HPDE6-E6E7 (cell line): ENCODE data around the gene NUDT1.
A peak's percentile ranks its signal among the peaks of the same experiment; 100 is the strongest.

ENCODE experiments used
- DNase-seq: peaks from one replicate; pipeline ENCODE4 v3.0.0; 2011; ENCODE audit warnings: missing footprints; ENCODE audit errors: extremely low spot score

The NUDT1 gene

DNA sequence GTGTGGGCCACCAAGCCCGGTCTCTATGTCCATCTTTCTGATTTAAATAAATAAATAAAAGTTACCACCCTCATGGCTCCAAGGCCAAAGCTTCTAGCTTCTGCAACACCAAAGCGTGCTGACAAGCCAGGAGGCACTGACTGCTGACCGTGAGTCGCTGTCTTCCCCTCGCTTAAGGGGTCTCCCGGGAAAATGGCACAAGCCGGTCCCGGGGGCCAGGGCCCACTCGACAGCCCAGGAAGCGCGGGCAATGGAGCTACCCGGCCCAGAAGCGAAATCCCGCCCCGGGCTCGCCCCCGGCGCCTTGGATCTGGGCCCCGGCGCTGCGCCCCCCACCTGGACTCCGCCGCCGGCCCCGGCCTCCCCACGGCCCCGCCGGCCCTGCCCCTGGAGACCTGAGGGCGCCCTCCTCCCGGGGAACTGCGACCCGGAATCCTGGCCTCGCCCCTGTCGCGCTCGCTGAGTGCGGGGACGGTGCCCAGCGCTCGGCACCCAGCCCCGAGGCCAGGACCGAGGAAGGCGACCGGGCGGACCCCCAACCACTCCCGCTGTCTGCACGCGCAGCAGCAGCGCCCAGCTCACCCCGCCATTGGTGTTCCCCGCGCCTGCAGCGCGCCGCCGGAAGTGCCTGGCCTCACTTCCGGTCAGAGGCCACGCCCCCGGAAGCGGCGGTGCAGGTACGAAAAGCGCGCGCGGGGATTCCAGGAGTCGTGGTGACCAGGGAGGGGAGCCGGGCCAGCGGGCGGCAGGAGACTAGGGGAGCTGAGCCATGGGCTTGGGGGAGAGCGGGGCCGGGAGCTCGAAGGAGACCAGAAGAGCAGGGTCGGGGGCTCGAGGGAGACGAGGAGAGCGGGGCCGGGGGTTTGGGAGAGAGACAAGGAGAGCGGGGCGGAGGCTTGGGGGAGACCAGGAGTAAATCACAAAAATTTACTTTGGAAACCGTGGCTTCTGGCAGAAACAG is at the start of gene NUDT1, which contains the start of gene MRM2:
NUDT1 (plus strand) TSS at position 647 of the 961 bp plus-strand sequence. CDS start 2,349 bp downstream, outside the sequence.
MRM2 (minus strand) TSS at position 626 of the 961 bp plus-strand sequence; CDS start at position 590, 36 bp downstream.
- peak; percentile 71 for DNase-seq

DNA sequence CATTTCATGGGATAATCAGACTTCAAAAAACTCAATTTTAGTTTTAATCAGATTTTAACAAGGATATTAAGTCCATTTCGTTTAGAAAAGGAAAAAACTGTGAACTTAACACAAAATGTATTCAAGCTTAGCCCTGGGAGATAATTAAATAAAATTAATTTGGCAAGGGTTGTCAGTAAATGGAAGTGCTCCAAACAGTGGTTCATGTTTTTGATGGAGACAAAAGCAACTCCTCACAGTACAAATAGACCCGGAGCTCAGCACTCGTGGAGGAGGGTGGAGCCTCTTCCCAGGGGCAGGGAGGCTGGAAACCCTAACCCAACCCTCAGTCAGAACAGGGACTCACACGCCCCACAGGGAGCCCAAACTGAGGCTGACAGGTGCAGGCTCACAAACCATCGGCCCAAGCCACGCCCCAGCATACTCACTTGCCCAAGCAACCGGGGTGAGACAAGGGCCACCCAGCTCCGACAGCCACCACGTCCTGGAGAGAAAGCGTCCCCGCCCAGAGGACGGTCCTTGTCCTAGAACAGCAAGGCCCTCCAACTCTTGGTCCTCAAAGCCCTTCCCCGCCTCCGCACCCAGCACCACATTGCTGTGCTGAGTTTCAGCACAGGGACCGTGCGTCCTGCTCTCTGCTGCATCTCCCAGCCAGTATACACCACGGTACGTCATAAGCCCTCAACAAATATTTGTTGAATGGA is 49.0 kb upstream of the NUDT1 start:
- no peak for DNase-seq

DNA sequence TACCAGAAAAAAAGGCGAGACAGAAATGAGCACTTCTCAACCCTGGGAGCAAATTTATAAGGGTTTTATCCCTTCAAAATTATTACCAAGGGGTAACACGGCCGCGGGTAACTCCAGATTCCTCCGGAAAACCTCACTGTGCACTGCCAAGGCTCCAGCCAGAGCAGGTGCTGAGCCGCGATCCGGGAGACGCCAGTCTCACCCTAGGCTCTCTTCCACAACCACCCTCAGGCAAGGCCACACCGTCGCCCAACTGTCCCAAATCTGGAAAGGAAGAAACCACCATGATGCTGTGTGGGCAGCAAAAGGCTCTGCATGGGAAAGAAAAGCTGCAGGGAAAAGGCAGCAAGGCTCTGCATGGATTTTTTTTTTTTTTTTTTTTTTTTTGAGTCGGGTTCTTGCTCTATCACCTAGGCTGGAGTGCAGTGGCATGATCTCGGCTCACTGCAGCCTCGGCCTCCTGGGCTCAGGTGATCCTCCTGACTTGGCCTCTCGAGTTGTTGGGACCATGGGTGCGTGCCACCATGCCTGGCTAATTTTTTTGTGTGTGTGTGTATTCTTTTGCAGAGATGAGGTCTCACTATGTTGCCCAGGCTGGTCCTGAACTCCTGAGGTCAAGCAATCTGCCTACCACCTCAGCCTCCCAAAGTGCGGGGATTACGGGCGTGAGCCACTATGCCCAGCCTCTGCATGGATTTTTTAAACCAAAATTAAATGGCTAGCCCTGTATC is 48.3 kb upstream of the NUDT1 start:
- no peak for DNase-seq

DNA sequence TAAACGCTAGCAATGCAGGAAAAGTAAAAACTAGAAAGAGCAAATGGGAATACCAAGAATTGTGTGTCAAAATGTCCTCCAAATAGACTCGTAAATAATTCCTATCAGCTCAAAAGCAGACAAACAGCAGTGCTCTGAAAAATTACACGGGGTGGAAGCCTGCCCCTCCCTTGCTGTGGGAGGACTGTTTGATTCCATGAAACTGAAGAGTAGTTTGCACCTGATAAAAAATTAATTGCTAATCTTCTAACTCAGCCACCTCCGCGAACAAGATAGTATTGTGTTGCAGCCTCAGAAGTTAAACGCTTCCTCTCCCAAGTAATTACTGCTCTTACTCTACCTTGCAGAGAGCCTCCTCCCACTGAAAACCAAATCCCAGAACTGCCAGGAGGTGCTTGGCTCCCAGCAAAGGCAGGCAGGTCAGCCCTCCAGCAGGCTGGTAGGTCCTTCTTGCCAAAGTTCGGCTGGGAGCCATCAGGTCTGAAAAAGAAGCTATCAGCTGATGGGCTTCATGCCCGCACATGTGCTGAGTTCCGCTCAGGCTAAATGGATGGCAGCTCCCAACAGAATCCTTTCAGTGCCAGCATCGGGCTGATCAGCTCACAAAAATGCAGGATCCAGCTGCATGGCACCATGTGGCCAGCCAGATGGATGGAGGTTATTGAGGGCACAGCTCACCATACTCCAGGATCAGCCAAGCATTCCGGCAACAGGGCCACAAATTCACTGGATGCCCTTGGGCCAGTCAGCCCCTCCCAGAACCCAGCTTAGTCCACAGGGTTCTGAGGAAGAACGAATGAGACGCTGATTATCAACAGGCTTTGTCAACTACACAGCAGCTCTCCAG is 46.4 kb upstream of the NUDT1 start:
- DNase-seq, result no peak

DNA sequence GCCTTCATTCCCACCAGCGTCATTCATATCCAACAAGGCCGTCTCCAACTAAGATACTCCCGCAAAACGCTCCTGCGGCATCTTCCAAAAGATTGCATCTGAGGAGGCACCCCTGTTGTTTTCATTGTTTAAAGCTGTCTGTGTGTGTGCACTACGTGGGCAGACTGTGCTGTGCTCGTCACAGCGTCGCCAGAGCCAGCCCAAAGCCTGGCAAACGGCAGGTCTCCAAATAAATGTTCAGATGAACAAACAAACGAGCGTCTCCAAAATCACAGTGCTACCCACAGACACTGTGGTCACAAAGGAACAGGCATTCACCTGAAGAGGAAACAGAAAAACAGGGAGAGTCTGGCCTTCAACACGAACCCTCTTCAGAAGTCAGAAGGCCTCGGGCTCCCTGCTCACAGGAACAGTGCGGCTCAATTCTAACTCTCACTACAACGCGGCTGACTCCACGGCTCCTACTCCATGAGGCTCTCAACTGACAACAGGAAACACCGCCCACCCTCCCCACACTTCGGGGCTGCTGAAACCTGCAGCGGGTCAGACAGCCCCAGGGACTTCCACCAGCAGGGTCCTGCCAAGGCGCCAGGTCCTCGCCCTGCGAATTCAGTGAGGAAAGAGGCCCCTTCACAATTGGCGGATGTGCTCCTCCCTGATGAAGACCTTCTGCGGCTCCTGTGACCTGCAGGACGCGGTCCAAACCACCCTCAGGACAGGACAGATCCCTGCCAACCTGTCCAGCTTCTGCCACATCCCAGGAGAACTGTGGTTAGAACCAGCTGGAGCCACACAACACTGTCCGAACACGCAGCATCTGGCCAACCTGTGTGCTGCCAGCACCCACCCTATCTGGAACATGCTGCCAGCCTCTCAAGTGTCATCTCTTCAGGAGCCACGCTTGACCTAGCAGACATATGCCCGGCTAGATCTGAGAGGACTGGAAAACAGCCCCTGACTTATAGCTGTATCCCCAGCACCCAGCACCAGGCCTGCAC is 45.3 kb upstream of the NUDT1 start:
- DNase-seq, result no peak

DNA sequence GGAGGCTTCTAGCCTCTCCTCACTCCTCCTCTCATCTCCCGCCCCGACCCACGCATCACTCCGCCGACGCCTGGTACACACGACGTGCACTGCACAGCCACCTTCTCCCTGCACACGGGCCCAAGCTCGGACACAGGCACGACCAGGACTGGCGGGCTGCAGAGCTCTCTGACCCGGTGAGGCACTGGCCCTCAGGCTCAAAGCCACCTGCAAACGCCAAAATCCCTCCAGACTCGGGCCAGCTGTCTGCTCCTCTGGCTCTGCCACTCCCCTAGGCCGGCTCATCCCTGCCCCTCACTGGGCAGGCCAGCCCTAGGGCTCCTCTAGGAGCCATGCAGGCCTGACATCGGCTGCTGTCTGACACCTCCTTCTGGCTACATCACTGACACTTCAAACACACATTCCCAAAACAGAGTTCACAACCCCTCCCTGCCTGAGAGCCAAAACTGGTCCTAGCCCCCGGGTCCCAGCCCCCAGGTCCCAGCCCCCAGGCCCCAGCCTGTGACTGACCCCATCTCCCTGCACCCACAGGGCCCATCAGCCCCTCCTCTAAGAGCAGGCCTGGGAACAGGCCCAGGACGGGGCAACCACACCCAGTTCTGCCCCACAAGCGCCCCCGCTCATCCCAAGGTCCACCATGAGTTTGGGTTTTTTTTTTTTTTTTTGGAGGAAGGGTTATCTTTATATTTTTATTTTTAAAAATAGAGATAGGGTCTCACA is 44.4 kb upstream of the NUDT1 start:
- DNase-seq, result no peak

DNA sequence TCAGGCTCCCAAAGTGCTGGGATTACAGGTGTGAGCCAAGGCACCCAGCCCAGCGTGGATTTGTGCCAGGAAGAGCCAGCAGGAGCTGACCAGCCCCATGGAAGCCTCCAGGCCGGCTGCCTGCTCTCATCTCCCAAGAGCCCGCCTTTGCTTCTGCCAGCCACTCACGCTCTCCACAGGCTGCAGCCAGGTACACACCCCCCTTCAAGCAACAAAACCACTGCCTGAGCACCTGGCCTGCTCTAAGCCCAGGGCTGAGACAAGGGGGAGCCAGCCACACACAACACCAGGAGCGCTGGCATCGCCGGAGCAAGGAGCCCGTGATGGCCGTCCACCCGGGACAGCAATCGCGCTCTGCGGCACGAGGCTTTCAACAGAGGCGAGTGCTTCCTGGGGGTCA is 43.8 kb upstream of the NUDT1 start:
- DNase-seq, result no peak

DNA sequence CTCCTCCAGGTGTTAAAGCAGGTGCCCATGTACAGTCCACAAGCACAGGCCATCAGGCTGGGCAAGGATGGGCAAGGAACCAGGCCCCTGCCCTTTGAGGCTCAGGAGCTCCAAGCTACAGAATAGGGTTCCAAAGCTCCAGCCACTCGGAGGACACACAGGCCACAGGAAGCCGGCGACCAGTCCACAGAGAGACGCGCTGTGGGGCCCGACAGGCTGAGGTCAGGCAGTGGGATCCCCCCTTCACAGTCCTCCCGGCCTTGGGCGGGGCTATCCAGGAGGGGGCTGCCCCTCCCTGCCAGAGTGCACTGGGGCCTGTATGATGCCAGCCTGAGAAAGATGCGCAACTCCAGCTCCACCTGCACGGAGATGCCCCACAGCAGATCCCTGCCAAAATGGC is 43.3 kb upstream of the NUDT1 start:
- no peak for DNase-seq

DNA sequence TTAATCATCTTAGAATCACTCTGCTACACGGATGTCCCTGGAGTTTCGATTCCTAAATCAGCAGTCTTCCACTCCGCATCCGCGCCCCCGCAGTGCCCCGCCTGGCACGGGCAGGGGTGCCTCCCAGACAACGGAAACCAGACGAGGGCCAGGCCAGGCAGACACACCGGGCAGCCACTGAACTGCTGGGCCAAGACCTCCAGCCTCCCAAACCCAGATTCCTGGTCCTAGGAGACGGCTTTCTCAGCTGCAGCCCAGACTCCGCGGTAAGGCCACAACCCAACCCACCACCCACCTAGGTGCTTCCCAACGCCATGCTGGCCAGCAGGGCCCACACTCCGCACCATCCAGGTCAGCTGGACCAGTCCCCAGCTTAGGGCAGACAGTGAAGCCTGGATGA is 42.5 kb upstream of the NUDT1 start:
- no peak for DNase-seq

DNA sequence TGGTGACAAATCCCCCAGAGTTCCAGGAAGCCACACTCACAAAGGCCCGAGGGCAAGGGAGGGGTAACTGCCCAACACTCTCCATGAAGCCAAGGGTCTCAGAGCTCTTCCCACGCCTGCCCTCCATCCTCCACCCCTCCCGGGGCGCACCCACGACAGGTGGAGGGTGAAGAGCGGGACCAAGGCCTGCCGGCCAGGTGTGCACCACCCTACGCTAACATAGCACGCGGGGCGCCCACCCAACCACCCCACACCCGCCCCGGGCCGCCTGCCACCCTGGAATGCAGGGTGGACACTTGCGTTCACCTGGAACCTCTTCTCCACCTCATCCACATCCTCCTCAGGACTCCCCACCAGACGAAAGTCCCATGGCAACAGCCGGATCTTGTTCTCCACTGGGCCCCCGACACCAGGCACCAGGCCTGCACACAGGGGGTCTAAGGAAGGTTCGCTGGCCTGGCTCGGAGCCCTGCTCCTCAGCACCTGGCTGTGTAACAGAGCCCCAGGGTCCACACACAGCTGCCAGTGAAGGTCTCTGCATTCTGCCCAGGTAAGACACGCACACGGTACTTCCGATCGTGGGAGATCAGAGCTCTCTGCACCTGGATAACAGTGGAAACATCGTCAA is 42.0 kb upstream of the NUDT1 start:
- no peak for DNase-seq

DNA sequence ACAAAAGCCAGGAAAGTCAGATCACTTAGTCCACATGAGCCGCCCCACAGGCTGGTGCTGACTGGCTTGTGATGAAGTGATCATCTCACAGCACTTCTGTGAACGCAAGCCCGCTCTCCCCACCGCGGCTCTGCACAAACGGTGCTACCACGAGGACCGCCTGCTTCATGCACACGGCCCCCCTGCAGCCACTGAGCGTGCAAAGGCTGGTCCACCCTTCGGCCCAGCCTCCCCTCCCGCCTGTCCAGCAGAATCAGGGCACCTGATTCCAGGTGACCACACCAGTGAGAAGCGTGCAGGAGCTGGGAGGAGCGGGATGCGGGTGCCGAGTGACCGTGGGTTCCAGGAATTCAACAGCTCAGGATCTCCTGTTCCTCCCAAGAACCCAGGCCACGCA is 41.4 kb upstream of the NUDT1 start:
- DNase-seq, result no peak

DNA sequence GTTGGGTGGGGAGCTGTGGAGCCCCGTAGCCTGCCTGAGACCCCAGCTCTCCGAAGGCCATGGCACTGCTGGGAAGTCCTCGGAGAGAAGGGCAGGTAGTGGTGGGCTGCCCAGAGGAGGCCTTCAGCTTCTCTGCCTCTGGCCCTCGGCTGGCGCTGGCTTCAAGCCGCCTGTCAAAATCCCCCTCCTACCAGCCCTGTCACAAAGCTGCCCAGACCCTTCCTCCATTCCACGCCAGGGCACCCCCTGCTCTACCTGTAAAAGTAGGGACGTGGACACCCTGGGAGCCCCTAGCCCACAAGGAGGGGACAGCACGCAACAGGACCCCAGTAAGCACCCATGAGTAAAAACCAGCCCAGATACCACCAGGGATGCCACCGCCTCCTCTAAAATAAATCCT is 40.9 kb upstream of the NUDT1 start:
- no peak for DNase-seq

DNA sequence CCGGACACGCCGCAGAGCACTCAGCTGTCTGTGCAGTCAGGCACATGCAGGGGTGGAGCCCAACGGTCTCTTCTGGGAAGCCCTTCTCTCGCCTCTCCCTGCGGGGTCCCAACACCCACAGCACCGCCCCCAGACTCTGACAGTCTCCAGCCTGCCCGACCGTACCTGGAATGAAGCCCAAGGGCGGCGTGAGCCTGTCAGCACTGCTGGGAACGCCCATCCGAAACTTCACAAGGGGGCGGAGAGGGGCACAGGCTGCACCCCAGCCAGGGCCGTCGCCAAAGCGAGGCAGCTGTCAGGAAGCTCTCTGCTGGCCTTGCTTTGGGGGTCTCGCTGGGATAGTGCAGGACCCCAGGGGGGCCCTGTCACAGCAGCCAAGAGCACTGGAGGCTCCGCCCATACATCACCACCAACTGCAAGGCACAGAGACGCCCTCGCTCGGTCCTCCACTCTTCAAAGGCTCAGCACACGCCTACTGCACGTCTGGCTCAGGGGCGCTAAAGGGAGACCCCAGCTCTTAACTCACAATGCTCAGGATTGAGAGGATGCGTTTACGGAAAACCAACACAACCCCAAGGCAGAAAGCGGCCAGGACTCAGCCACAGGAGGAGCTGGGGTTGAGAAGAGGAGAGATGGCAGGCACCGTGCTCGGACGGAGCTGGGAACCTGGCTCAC is 40.2 kb upstream of the NUDT1 start:
- no peak for DNase-seq

DNA sequence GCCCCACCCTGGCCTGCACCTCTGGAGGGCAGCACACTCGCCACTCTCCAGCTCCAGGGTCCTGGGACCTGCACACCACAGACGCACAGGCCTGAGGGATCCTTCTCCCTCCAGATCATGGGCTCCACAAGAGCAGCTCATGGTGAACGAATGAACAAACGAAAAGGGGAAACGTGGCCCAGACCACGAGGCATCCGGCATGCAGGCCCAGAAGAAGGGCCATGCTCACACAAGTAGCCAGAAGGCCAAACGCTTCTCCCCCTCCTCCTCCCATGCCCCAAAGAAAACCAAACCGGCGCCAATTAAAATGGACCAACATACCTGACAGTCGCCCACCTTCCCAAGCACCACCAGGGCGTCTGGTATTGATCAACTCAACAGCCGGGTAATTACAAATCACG is 39.7 kb upstream of the NUDT1 start:
- DNase-seq, result no peak

DNA sequence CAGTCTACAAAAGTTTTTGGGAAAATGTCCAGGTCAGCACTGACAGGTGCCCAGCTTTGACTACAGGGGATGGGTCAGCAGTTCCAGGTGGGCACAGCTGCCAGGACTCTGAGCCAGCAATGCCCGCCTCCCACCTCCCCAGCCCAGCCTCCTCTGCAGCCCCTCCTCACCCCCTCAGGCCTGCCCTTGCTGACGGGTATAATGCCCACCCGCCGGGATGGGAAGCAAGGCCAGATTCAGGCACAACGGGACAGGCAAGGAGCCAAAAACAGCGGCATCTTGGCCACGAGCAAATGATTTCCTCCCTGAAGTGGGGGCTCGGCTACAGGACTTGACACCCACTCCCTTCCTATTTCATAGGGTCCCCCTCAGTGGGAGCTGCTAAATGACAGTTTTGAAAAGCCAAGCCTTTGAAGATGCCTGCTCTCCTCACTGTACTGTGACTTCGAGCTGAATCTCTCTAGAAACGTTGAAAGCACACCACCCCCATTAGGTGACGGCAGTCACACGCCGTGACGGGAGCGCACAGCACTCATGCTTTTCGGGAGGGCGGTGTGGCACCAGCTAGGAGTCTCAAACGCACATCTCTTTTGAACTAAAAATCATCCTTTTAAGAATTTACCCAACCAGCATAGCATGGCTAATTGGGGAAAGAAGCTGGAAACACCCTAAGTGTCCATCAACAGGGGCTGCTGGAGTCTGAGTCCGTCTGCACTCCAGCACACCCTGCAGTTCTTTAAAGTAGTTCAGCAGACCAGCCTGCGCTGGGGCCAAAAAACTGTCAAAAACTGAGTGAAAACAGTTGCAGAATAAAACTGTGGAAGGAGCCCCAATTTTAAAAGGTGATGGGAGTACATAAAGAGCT is 38.9 kb upstream of the NUDT1 start:
- DNase-seq, result no peak

DNA sequence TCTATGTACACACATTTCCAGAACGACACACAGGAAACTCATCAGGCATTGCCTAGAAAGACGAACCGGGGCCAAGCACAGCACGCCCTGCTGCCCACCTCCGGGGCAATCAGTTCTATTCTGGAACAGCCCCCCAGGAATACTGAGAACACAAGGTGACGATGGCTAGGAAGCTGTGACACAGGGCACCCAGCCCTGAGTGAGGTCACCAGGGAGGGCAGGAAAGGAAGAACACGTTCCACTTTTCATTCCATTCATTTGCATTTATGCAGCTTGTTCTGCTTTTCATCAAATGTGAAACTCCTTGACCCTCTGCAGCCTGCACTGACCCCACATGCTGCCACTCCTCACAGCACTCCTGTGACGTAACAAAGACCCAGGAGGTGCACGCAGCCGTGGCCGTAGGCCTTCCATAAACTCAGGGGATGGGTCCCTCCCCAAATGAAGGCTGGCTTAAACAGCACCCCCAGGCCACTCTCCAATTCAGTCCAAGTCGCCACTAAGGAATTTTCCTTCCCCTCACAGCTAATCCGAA is 38.2 kb upstream of the NUDT1 start:
- no peak for DNase-seq

DNA sequence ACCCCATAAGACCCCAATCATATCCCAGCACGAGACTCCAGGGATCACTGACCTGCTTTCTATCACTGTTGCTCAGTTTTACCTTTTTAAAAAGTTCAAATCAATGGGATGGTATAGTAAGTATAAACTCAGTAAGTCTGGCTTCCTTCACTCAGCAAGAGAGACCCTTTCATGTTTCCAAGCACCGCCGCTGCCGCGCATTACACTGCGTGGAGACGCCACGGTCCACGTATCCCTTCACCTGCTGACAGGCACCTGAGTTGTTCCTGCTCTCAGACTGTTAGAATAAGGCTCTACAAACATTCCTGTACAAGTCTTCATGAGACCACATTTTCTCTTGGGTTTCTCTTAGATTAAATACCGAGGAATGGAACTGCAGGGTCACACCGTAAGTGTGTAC is 37.6 kb upstream of the NUDT1 start:
- no peak for DNase-seq
